HG03432 (cell line): Measurements from ENCODE around the gene CYSTM1.

Experiments used
- ATAC-seq: cut with Tn5 transposase; IDR thresholded peaks from one replicate; pipeline ENCODE4 v1.9.1; 2021; ENCODE audit warnings: mild to moderate bottlenecking, moderate library complexity; ENCODE audit not compliant: unreplicated experiment

The CYSTM1 gene

GRCh38 chr5:140252470-140253126 lies 77.6 kb downstream of the CYSTM1 start:
- no peak for ATAC-seq

- ATAC-seq: no peak
Measured at GRCh38 chr5:140253985-140254384, 79.0 kb downstream of the CYSTM1 start.

- no peak for ATAC-seq
Measured at GRCh38 chr5:140255460-140256157, 80.6 kb downstream of the CYSTM1 start.

DNA sequence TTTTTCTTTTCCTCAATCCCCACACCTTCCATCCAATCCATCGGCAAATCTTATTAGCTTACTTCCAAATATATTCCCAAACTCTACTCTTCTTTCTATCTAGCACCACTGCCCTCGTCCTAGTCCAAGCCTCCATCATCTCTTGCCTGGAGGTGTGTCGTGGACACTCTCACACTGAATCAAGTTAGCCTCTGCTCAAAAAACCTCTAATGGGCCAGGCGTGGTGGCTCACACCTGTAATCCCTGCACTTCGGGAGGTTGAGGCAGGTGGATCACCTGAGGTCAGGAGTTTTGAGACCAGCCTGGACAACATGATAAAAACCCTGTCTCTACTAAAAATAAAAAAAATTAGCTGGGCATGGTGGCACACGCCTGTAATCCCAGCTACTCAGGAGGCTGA lies 81.7 kb downstream of the CYSTM1 start:
- no peak for ATAC-seq

DNA sequence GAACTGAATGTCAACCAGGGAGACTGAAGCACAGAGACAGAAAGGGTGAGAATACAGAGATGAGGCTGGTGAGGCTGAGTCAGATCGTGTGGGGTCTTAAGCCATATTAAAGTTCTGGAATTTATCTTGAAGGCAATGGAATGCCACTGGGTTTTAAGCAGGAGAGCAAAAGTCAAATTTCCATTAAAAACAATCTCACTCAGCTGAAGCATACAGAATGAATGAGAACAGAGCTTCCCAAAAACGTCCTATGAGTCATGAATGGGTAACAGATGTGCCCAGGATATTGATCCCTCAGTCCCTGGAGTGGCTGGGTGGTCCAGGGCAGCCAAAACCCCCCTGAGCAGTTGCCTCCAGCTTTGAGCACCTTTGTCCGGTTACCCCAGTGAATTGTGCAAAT lies 83.0 kb downstream of the CYSTM1 start:
- ATAC-seq: no peak

GRCh38 chr5:140258873-140259272 lies 83.9 kb downstream of the CYSTM1 start:
- no peak for ATAC-seq

GRCh38 chr5:140259500-140259899 lies 84.5 kb downstream of the CYSTM1 start:
- ATAC-seq: no peak

DNA sequence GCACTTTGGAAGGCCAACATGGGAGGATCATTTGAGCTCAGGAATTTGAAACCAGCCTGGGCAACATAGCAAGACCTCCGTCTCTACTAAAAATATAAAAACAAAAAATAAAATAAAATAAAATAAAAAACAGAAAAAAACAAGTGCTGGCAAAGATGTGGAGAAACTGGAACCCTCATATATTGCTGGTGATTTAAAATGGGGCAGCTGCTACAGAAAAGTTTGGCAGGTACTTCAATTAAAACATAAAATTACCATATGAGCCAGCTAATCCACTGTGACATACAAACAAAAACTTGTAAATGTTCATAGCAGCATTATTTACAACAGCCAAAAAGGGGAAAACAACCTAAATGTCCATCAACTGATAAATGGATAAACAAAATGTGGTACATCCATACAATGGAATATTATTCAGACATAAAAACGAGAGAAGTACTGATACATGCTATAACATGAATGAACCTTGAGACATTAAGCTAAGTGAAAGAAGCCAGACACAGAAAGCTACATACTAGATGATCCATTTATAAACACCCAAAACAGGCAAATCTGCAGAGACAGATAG lies 85.2 kb downstream of the CYSTM1 start:
- no peak for ATAC-seq

- no peak for ATAC-seq
Measured at GRCh38 chr5:140261403-140262171, 86.6 kb downstream of the CYSTM1 start.

- no peak for ATAC-seq
Measured at GRCh38 chr5:140262221-140262620, 87.2 kb downstream of the CYSTM1 start.

DNA sequence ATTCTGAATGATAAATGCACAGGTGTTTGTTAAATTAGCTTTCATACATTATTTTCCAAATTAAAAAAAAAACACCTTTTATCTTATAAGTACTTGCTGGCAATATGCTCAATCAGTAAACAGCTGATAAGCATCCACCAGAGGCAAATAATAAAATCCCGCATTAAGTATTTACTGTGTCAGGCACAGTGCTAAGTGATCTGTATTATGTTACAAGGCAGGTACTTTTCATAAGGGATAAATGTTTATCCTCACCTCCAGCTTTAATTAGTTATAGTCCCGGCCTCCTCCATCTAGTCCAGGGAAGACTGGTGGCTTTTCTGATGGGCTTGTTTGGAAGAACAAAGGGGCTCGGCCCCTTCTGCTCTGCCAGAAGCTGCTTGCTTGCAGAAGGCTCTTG lies 87.9 kb downstream of the CYSTM1 start:
- ATAC-seq: no peak

DNA sequence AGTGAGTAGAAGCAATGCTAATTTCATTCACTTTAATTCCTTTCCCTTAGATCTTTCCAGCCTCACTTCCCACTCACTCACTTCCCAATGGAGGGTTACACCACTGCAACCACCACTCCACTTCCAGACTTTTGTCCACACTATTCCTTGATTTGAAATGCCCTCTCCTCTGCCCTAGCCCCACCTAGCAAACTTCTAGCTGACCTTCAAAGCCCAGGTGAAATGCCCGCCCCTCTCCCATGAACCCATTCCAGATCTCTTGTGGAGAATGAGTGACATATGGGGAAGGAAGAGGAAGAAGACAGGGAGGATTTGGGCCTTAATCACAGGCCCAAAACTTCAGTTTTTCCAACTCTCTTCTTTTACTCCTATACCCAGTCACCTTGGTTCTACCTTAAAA lies 90.9 kb downstream of the CYSTM1 start:
- no peak for ATAC-seq

- ATAC-seq: no peak
Measured at GRCh38 chr5:140266471-140267200, 91.6 kb downstream of the CYSTM1 start.

DNA sequence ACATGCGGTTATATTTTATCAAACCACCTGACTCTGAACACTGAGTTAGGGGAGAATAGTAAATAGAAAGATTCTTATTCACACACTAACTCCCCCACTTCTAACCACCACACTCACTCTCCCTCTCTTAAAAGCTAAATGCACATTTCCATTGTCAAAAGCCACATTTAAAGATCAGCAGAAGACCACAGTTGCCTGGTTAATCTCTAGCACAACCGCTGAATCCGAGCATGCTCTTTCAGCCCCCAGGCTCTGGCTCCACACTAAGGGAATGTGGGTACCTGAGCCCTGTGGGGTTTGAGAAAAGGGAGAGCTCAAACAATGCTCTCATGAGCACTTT lies 92.2 kb downstream of the CYSTM1 start:
- no peak for ATAC-seq

- no peak for ATAC-seq
Measured at GRCh38 chr5:140267559-140268018, 92.6 kb downstream of the CYSTM1 start.

- no peak for ATAC-seq
Measured at GRCh38 chr5:140270008-140270407, 95.0 kb downstream of the CYSTM1 start.

GRCh38 chr5:140273401-140273877 lies 98.5 kb downstream of the CYSTM1 start:
- ATAC-seq: no peak

GRCh38 chr5:140275837-140276236 lies 100.8 kb downstream of the CYSTM1 start:
- no peak for ATAC-seq

- no peak for ATAC-seq
Measured at GRCh38 chr5:140282266-140282665, 107.3 kb downstream of the CYSTM1 start.

DNA sequence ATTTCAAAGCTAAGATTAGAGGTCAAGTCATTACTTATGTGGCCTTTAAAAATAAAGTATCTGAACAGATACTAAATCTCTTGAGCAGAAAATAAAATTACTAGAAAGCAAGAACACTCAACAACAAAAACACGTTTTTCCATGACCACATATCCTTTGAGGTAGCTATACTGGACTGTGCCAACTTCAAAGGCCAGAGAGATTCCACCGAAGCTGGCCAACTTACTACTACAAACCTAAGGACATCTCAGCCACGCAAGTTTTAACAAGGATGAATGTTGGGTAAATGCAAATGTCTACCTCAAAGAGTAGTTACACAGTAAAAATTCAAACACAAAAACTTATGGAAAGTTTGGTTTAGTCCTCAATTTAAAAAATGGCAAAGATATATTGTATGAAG lies 109.0 kb downstream of the CYSTM1 start:
- ATAC-seq: no peak

DNA sequence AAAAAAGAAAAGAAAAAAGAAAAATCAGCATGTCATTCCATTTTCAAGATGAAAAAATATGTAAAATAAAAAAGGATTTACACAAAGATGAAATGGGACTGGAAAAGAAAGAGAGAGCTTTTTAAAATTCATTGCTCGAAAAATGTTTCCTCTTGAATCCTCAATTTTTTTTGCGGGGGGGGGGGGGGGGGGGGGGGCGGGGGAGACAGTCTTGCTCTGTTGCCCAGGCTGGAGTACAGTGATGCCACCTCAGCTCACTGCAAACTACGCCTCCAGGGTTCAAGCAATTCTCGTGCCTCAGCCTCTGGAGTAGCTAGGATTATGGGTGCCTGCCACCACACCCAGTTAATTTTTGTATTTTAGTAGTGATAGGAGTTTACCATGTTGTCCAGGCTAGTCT lies 111.4 kb downstream of the CYSTM1 start:
- ATAC-seq: no peak
